ENCODE data around the gene EP400.

EP400 gene

GRCh38 chr12:131927110-131928079 lies 22.3 kb upstream of the EP400 start:
- no peak for DNase-seq (ENCODE audit: low spot score)

DNA sequence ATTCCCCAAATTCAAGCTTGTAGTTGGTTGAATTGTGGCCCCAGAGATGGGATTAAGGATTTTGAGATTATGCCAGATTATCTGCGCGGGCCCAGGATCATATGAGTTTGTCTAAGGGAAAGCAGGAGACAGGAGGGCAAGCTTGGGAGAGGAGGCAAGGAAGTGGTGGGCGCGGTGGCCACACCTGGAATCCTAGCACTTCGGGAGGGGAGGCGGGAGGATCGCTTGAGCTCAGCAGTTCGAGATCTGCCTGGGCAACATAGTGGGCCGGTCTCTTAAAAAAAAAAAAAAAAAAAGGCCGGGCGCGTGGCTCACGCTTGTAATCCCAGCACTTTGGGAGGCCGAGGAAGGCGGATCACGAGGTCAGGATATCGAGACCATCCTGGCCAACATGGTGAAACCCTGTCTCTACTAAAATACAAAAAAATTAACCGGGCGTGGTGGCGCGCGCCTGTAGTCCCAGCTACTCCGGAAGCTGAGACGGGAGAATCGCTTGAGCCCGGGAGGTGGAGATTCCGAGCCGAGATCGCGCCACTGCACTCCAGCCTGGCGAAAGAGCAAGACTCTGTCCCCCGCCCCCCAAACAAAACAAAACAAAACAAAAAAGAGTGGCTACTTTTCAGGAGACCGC lies 21.5 kb upstream of the EP400 start:
- no peak for DNase-seq (ENCODE audit: low spot score)

DNA sequence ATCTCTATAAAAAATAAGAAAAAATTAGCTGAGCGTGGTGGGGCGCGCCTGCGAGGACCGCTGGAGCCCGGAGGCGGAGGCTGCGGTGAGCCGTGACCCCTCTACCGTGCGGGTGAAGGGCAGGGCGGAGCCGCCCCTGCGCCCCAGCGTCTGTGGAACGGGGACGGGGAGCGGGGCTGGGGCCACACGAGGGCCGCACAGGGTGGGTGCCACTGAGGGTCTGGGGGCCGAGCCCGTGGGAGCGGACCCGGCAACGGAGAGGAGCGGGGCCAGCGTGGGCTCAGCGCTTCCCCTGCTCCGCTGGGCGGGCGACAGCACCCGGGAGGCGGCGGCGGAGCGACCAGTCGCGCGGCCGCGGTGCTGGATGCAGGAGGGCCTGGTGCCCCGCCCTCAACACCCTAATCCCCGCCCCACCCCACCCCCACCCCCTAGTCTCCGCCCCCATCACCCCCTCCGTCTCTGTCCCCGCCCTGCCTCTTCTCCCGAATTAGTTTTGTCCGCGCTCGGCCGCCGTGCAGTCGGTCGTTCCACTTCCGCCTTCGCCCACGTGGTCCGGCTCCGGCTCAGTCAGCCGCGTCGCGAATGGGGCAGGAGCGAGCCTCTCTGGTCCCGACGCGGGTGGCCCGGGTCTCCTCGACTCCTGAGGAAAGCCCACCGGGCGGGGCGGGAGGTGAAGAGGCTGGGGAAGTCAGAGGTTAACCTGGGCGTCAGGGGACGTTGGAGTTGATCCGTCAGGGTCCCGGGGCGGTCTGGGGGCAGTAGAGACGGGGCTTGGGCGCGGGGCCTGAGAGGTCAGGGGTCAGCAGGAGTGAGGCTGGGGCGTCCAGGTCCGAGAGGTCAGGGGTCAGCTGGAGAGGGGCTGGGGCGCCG lies 20.8 kb upstream of the EP400 start, which contains the start of gene PUS1:
Gene PUS1 (plus strand): TSS at position 566 of the 870 bp plus-strand sequence. CDS start 447 bp downstream, outside the sequence.
- peak; percentile 96 for DNase-seq (ENCODE audit: low spot score)

- no peak for DNase-seq (ENCODE audit: low spot score)
Observed at GRCh38 chr12:131929581-131930456, 19.9 kb upstream of the EP400 start.

DNA sequence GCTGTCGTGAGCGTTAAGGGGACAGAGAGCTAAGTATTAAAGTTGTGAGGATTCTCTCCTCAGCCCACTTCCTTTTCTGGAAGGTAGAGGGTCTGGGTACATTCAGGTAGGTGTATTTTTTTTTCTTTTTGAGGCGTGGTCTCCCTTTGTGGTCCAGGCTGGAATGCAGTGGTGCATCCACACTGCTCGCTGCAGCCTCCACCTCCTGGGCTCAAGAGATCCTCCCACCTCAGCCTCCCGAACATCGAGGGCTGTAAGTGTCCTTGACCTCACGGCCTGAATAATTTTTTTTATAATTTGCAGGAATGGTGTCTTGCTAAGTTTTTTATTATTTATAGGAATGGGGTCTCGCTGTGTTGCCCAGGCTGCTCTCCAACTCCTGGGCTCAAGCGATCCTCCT lies 19.2 kb upstream of the EP400 start:
- DNase-seq (ENCODE audit: low spot score): no peak

DNA sequence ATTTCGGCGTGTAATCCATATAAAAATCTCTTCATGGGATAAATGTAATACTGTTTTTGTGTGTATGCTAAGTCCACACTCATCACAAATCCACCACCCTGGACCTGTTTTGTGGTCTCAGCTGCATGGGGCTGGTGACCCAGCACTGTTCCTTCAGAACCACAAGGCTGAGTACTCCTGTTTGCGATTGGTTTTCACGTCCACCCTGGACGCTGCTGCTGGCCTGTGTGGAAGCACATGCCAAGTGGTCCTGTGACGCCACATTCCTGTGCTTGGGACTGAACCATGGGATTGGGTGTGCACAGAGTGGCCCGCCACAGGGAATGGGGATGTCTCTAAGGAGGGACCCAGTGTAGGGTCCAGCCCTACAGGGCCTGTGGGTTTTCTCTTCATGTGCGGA lies 16.4 kb upstream of the EP400 start:
- no peak for DNase-seq (ENCODE audit: low spot score)

GRCh38 chr12:131934535-131934934 lies 15.2 kb upstream of the EP400 start:
- no peak for DNase-seq (ENCODE audit: low spot score)

GRCh38 chr12:131938082-131938481 lies 11.7 kb upstream of the EP400 start:
- no peak for DNase-seq (ENCODE audit: low spot score)

GRCh38 chr12:131939007-131939406 lies 10.7 kb upstream of the EP400 start:
- DNase-seq (ENCODE audit: low spot score): no peak

DNA sequence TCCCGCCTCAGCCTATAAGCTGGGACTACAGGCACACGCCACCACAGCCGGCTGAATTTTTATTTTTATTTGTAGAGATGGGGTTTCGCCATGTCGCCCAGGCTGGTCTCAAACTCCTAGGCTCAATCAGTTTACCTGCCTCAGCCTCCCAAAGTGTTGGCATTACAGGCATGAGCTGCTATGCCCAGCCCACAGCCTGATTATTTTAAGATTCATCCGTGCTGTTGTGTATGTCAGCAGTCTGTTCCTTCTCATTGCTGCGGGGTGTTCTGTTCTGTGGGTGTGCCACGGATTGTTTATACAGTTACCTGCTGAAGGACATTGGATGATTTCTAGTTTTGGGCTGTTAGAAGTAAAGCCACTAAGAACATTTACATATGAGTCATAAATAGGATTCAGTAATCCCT lies 9.6 kb upstream of the EP400 start:
- DNase-seq (ENCODE audit: low spot score): no peak

- no peak for DNase-seq (ENCODE audit: low spot score)
Observed at GRCh38 chr12:131941116-131941986, 8.4 kb upstream of the EP400 start.

DNA sequence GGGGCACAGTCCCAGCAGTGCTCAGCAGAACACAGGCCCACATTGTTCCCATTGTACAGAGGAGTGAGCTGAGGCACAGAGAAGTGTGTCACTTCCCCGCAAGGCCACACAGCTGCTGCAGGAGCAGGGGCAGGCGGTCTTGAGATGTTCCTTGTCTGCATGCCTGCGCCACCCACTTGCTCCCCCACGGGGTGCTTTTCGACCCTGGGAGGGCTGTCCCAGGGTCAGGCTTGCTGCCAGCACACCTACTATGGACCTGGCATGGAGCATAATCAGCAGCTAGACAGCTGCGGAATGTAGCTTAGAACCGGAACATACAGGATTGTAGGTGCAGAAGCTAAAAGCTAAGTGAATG lies 7.8 kb upstream of the EP400 start:
- DNase-seq (ENCODE audit: low spot score): no peak

DNA sequence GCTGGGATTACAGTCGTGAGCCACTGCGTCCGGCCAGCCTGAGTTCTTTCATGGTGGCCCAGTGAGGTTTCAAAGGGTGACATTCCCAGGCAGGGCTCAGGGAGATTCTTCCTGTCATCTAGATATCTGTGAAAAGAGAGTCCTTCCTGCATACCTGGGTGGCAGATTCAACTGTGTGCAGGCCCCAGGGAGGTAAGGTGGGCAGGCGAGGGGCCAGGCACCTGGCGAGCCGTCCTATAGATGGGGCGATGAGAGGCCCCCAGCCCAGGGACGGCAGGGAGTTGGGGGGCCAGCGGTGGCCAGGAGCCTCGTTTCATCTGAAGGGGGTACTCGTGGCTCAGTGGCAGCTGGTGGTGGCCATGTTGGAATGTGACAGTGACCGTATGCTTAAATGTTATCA lies 7.1 kb upstream of the EP400 start:
- DNase-seq (ENCODE audit: low spot score): no peak

GRCh38 chr12:131943389-131943788 lies 6.4 kb upstream of the EP400 start:
- no peak for DNase-seq (ENCODE audit: low spot score)

DNA sequence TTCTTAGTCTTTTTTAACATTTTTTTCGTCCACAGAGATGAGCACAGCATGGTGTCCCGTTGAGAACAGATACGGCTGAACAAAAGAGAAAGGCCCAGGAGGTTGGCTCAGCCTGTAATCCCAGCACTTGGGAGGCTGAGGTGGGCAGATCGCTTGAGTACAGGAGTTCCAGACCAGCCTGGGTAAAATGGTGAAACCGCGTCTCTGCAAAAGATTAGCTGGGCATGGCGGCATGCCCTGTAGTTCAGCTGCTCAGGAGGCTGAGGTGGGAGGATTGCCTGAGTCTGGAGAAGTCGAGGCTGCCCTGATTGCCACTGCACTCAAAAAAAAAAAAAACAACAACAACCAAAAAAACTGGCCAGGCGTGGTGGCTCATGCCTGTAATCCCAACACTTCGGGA lies 5.9 kb upstream of the EP400 start:
- DNase-seq (ENCODE audit: low spot score): no peak

GRCh38 chr12:131944601-131945251 lies 5.0 kb upstream of the EP400 start:
- no peak for DNase-seq (ENCODE audit: low spot score)

DNA sequence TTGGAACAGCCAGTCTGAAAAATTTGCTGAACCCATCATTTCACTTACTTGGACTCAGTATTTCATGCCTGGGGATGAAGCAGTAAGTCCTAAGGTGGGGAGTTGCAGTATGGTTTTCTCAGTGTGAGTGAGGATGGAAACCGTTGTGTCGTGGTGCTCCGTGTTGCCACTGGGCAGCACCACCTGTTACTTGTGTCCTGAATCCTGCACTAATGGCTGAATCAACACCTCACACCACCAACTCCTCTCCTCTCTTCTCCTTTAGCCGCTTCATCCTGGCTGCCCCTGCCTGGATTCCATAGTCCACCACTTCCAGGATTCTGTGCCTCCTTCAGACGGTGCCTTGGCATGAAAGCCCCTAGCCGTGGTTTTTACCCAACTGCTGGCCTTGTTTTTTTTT lies 3.0 kb upstream of the EP400 start:
- DNase-seq (ENCODE audit: low spot score): no peak

GRCh38 chr12:131947482-131948027 lies 2.2 kb upstream of the EP400 start:
- no peak for DNase-seq (ENCODE audit: low spot score)

DNA sequence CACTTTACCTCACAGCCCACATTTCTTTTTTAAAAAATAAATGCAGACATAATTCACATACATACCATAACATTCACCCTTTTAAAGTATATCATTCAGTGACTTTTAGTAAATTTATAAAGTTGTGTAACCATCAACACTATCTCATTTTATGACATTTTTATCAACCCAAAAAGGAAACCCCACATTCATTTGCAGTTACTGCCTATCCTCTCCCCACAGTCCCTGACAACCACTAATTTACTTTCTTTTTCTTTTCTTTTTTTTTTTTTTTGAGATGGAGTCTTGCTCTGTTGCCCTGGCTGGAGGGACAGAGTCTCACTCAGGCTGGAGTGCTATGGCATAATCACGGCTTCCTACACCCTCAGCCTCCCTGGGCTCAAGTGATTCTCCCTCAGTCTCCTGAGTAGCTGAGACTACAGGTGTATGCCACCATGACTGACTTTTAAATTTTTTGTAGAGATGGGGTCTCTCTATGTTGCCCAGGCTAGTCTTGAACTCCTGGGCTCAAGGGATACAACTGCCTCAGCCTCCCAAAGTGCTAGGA lies 1.5 kb upstream of the EP400 start:
- no peak for DNase-seq (ENCODE audit: low spot score)
